GM23248 (cell line): Measurements from ENCODE around the gene GJA9. TPM values are rescaled to one million over a fixed set of nuclear protein-coding genes. Genes with fewer than 3 reads are reported as not detected.

ENCODE experiments used
- DNase-seq: peaks from one replicate; pipeline ENCODE4 v3.0.0-alpha.2; 2015
- H2AFZ ChIP-seq: fragments of 200-600 bp; sonication (generic); 2 replicates; pipeline ENCODE4 v1.6.1; 2016; ENCODE audit warnings: antibody characterized with exemption
- H3F3A ChIP-seq: fragments of 200-600 bp; sonication (generic); 2 replicates; pipeline ENCODE4 v1.6.1; 2016; ENCODE audit warnings: mild to moderate bottlenecking, antibody characterized with exemption, mixed run types; ENCODE audit not compliant: insufficient read depth
- H3K27ac ChIP-seq: fragments of 200-600 bp; sonication (generic); 2 replicates; pipeline ENCODE4 v1.5.1; 2016; ENCODE audit warnings: mild to moderate bottlenecking
- H3K27me3 ChIP-seq: fragments of 200-600 bp; sonication (generic); replicated peaks from 2 replicates; pipeline ENCODE4 v1.6.1; 2016; ENCODE audit warnings: mild to moderate bottlenecking; ENCODE audit not compliant: insufficient read depth
- H3K36me3 ChIP-seq: fragments of 200-600 bp; sonication (generic); 2 replicates; pipeline ENCODE4 v1.6.1; 2016; ENCODE audit warnings: low read depth, mild to moderate bottlenecking
- H3K4me1 ChIP-seq: fragments of 200-600 bp; sonication (generic); 2 replicates; pipeline ENCODE4 v1.6.1; 2016; ENCODE audit warnings: mild to moderate bottlenecking; ENCODE audit not compliant: insufficient read depth
- H3K4me2 ChIP-seq: fragments of 200-600 bp; sonication (generic); one replicate; pipeline ENCODE4 v1.6.1; 2016; ENCODE audit warnings: mild to moderate bottlenecking; ENCODE audit not compliant: unreplicated experiment
- H3K4me3 ChIP-seq: fragments of 200-600 bp; sonication (generic); 2 replicates; pipeline ENCODE4 v1.5.1; 2016; ENCODE audit warnings: mild to moderate bottlenecking
- H3K79me2 ChIP-seq: fragments of 200-600 bp; sonication (generic); 2 replicates; pipeline ENCODE4 v1.6.1; 2016; ENCODE audit warnings: mild to moderate bottlenecking; ENCODE audit not compliant: insufficient read depth
- H3K9ac ChIP-seq: fragments of 200-600 bp; sonication (generic); 2 replicates; pipeline ENCODE4 v1.6.1; 2016; ENCODE audit warnings: mild to moderate bottlenecking
- H3K9me2 ChIP-seq: fragments of 200-600 bp; sonication (generic); 2 replicates; pipeline ENCODE4 v1.6.1; 2016; ENCODE audit warnings: mixed run types, mild to moderate bottlenecking, moderate library complexity; ENCODE audit not compliant: insufficient read depth
- H3K9me3 ChIP-seq: fragments of 200-600 bp; sonication (generic); one replicate; pipeline ENCODE4 v1.6.1; 2017; ENCODE audit warnings: low read depth
- H4K20me1 ChIP-seq: fragments of 200-600 bp; sonication (generic); 2 replicates; pipeline ENCODE4 v1.6.0; 2016; ENCODE audit not compliant: insufficient read depth
- EZH2 ChIP-seq: fragments of 200-600 bp; sonication (generic); IDR thresholded peaks from 2 replicates; pipeline ENCODE4 v1.6.1; 2018; ENCODE audit warnings: antibody characterized with exemption, mild to moderate bottlenecking; ENCODE audit not compliant: insufficient read depth, poor library complexity, severe bottlenecking
- EZH2phosphoT487 ChIP-seq: fragments of 200-600 bp; sonication (generic); IDR thresholded peaks from 2 replicates; pipeline ENCODE4 v1.6.1; 2018; ENCODE audit warnings: antibody characterized with exemption, moderate library complexity, mild to moderate bottlenecking, low read depth; ENCODE audit not compliant: insufficient read depth
- WGBS, 2 experiments: methylation state at CpG; one replicate each; pipeline ENCODE4 v1.1.6; 2015 to 2017; ENCODE audit warnings: low lambda C conversion rate in 2 of 2, low coverage in 1 of 2; ENCODE audit errors: missing lambda C conversion rate in 2 of 2; 5-methylcytosine and 5-hydroxymethylcytosine counted together
- in situ Hi-C: fragments of 300-500 bp; cut with MboI; formaldehyde crosslinking; loops from 2 replicates; pipeline ENCODE4 v1.15.0; 2020
- polyA plus RNA-seq: library from polyadenylated mRNA; unstranded; fragments of >200 nt; fragmentation: Nextera tagmentation; extraction: Ambion mirVana; gene quantifications from 2 replicates; pipeline ENCODE4 v1.2.1, GENCODE V29; 2016
- total RNA-seq: library from RNA; depleted of rRNA; stranded (reverse); fragments of >200 nt; shearing (Covaris generic); gene quantifications from 2 replicates; pipeline ENCODE4 v1.2.3, GENCODE V29; 2014

GJA9 gene
- total and polyA plus RNA-seq, 2 experiments from 2014 or later = 0.11 TPM; not detected in 1

GRCh38 chr1:38888423-38889333 lies 7.3 kb upstream of the GJA9 start:
- 81 to 86% methylated on average over 9 of the region's 9 CpGs for WGBS, 2 experiments
- H3K9me2 ChIP-seq = no peaks in the 10 kb centered on the region
- no peak overlapping the region for H2AFZ ChIP-seq
- H3K9me3 ChIP-seq = no peaks in the 10 kb centered on the region
- no peak overlapping the region for H3K27ac ChIP-seq
- TF ChIP-seq EZH2phosphoT487 (no peak), EZH2 (no peak)
- DNase-seq = no peak
- H3K9ac ChIP-seq = no peak overlapping the region
- no peaks in the 10 kb centered on the region for H3K79me2 ChIP-seq
- no peaks in the 10 kb centered on the region for H3F3A ChIP-seq
- H3K4me2 ChIP-seq = no peak overlapping the region
- H3K27me3 ChIP-seq = no peaks in the 10 kb centered on the region
- no peak overlapping the region for H3K4me3 ChIP-seq
- no peaks in the 10 kb centered on the region for H3K36me3 ChIP-seq
- in situ Hi-C loops = no loop called here
- peaks cover 6% of the 10 kb centered on the region; the same call in 1 of the 2 replicates for H3K4me1 ChIP-seq
- no peaks in the 10 kb centered on the region for H4K20me1 ChIP-seq

- H3K4me2 ChIP-seq = no peak overlapping the region
- WGBS, 2 experiments = 95 to 96% methylated on average over 2 of the region's 2 CpGs
- no peaks in the 10 kb centered on the region for H3K79me2 ChIP-seq
- in situ Hi-C loops = no loop called here
- no peak for DNase-seq
- H3F3A ChIP-seq = no peaks in the 10 kb centered on the region
- H3K9me2 ChIP-seq = no peaks in the 10 kb centered on the region
- H3K36me3 ChIP-seq = no peaks in the 10 kb centered on the region
- no peak for TF ChIP-seq EZH2
- no peak for TF ChIP-seq EZH2phosphoT487
- H3K4me3 ChIP-seq = no peak overlapping the region
- H2AFZ ChIP-seq = no peak overlapping the region
- H3K9ac ChIP-seq = no peak overlapping the region
- H3K27ac ChIP-seq = no peak overlapping the region
- H3K4me1 ChIP-seq = no peaks in the 10 kb centered on the region
- no peaks in the 10 kb centered on the region for H4K20me1 ChIP-seq
- no peaks in the 10 kb centered on the region for H3K27me3 ChIP-seq
- no peaks in the 10 kb centered on the region for H3K9me3 ChIP-seq
Measured at GRCh38 chr1:38885092-38885491, 3.7 kb upstream of the GJA9 start.

- no peak overlapping the region for H3K4me3 ChIP-seq
- H3K4me2 ChIP-seq = no peak overlapping the region
- H3K79me2 ChIP-seq = peaks cover 40% of the 10 kb centered on the region
- H3K9me3 ChIP-seq = no peaks in the 10 kb centered on the region
- no peak overlapping the region for H3K27ac ChIP-seq
- H3K9ac ChIP-seq = no peak overlapping the region
- 77 to 85% methylated on average over 2 of the region's 2 CpGs for WGBS, 2 experiments
- DNase-seq = no peak
- no peaks in the 10 kb centered on the region for H3K36me3 ChIP-seq
- H3K9me2 ChIP-seq = no peaks in the 10 kb centered on the region
- no peak overlapping the region for H2AFZ ChIP-seq
- peaks cover 15% of the 10 kb centered on the region for H3K4me1 ChIP-seq
- no peaks in the 10 kb centered on the region for H3K27me3 ChIP-seq
- in situ Hi-C loops = no loop called here
- no peaks in the 10 kb centered on the region for H3F3A ChIP-seq
- H4K20me1 ChIP-seq = no peaks in the 10 kb centered on the region
- TF ChIP-seq EZH2phosphoT487 = no peak
- TF ChIP-seq EZH2 = no peak
Measured at GRCh38 chr1:38875811-38876210, 5.6 kb downstream of the GJA9 start.

GRCh38 chr1:38873027-38873969 lies 8.1 kb downstream of the GJA9 start, which contains the start of gene MYCBP:
Gene MYCBP (minus strand): TSS chr1:38873348. CDS start chr1:38873305, 43 bp downstream.
- Histone ChIP-seq H3K27me3 (no peaks in the 10 kb centered on the region), H3K4me1 (peaks cover 15% of the 10 kb centered on the region), H3K9ac (peak within 1 kb of the TSS; percentile 83), H3K79me2 (peaks cover 61% of the 10 kb centered on the region), H3K4me2 (peak within 1 kb of the TSS; percentile 92), H3K9me3 (no peaks in the 10 kb centered on the region), H2AFZ (peak within 1 kb of the TSS; percentile 98), H4K20me1 (no peaks in the 10 kb centered on the region), H3K27ac (peak within 1 kb of the TSS; percentile 31), H3K9me2 (no peaks in the 10 kb centered on the region), H3F3A (no peaks in the 10 kb centered on the region), H3K36me3 (no peaks in the 10 kb centered on the region), H3K4me3 (peak within 1 kb of the TSS; percentile 97)
- in situ Hi-C loops = no loop called here
- WGBS, 2 experiments = 1 to 2% methylated on average over 60 to 67 of the region's 69 CpGs
- TF ChIP-seq EZH2phosphoT487 = no peak
- no peak for TF ChIP-seq EZH2
- peak; percentile 98 for DNase-seq
